SK-N-SH treated with all-trans-retinoic acid at 6 μM for 48 hours (cell line): ENCODE measurements around the gene AKR1B15.
A peak's percentile ranks its signal among the peaks of the same experiment; 100 is the strongest.

ENCODE experiments used
- ATAC-seq: fragments of 200-7000 bp; cut with Tn5 transposase; 3 replicates; pipeline ENCODE4 v1.9.1; 2020; ENCODE audit warnings: mild to moderate bottlenecking, moderate library complexity
- ARNTL ChIP-seq: fragments of 450-650 bp; formaldehyde crosslinking; IDR thresholded peaks from 2 replicates; pipeline ENCODE4 v1.5.0; 2020; ENCODE audit warnings: low read depth, mild to moderate bottlenecking, moderate library complexity, borderline replicate concordance
- BACH2 ChIP-seq: fragments of 250-450 bp; sonication (Bioruptor Pico); IDR thresholded peaks from 2 replicates; pipeline ENCODE4 v1.9.0; 2021; ENCODE audit warnings: mild to moderate bottlenecking, borderline replicate concordance
- CREB5 ChIP-seq: fragments of 250-450 bp; sonication (Bioruptor Pico); IDR thresholded peaks from 2 replicates; pipeline ENCODE4 v1.5.1; 2020; ENCODE audit warnings: low read depth, mild to moderate bottlenecking, moderate library complexity
- CSDC2 ChIP-seq: fragments of 250-450 bp; sonication (Bioruptor Pico); IDR thresholded peaks from 2 replicates; pipeline ENCODE4 v1.5.0; 2020; ENCODE audit warnings: mild to moderate bottlenecking, moderate library complexity
- ESRRG ChIP-seq: fragments of 250-450 bp; sonication (Bioruptor Pico); IDR thresholded peaks from 2 replicates; pipeline ENCODE4 v1.6.1; 2021; ENCODE audit warnings: mild to moderate bottlenecking
- GLIS3 ChIP-seq: fragments of 250-450 bp; sonication (Bioruptor Pico); IDR thresholded peaks from 2 replicates; pipeline ENCODE4 v1.5.0; 2020; ENCODE audit warnings: mild to moderate bottlenecking, moderate library complexity
- ISL1 ChIP-seq: fragments of 250-450 bp; sonication (Bioruptor Pico); IDR thresholded peaks from 2 replicates; pipeline ENCODE4 v2.1.2; 2022; ENCODE audit warnings: mild to moderate bottlenecking, moderate library complexity
- PATZ1 ChIP-seq: fragments of 250-450 bp; sonication (Bioruptor Pico); IDR thresholded peaks from 2 replicates; pipeline ENCODE4 v1.8.0; 2020; ENCODE audit warnings: mild to moderate bottlenecking, moderate library complexity, borderline replicate concordance
- PPARA ChIP-seq: fragments of 250-450 bp; sonication (Bioruptor Pico); IDR thresholded peaks from 2 replicates; pipeline ENCODE4 v1.5.0; 2020; ENCODE audit warnings: mild to moderate bottlenecking, borderline replicate concordance
- SNAI2 ChIP-seq: fragments of 250-450 bp; sonication (Bioruptor Pico); IDR thresholded peaks from 2 replicates; pipeline ENCODE4 v1.5.0; 2020; ENCODE audit warnings: mild to moderate bottlenecking, moderate library complexity
- TCF4 ChIP-seq: fragments of 250-450 bp; sonication (Bioruptor Pico); IDR thresholded peaks from 2 replicates; pipeline ENCODE4 v1.8.0; 2021; ENCODE audit warnings: mild to moderate bottlenecking, moderate library complexity, borderline replicate concordance
- TOX ChIP-seq: fragments of 250-450 bp; sonication (Bioruptor Pico); IDR thresholded peaks from 2 replicates; pipeline ENCODE4 v1.8.0; 2021; ENCODE audit warnings: mild to moderate bottlenecking, moderate library complexity, borderline replicate concordance
- TSHZ2 ChIP-seq: fragments of 250-450 bp; sonication (Bioruptor Pico); IDR thresholded peaks from 2 replicates; pipeline ENCODE4 v1.5.0; 2020; ENCODE audit warnings: mild to moderate bottlenecking, moderate library complexity
- ZC3H10 ChIP-seq: fragments of 250-450 bp; sonication (Bioruptor Pico); IDR thresholded peaks from 2 replicates; pipeline ENCODE4 v1.5.1; 2021; ENCODE audit warnings: mild to moderate bottlenecking, moderate library complexity
- ZFP3 ChIP-seq: fragments of 250-450 bp; sonication (Bioruptor Pico); IDR thresholded peaks from 2 replicates; pipeline ENCODE4 v1.5.0; 2020; ENCODE audit warnings: mild to moderate bottlenecking, moderate library complexity
- ZFP30 ChIP-seq: fragments of 450-650 bp; formaldehyde crosslinking; IDR thresholded peaks from 2 replicates; pipeline ENCODE4 v1.5.0; 2022; ENCODE audit warnings: mild to moderate bottlenecking, moderate library complexity
- ZNF565 ChIP-seq: fragments of 450-650 bp; formaldehyde crosslinking; conservative IDR thresholded peaks from 2 replicates; pipeline ENCODE4 v1.5.0; 2020; ENCODE audit warnings: low read depth, mild to moderate bottlenecking, moderate library complexity
- ZNF70 ChIP-seq: fragments of 450-650 bp; formaldehyde crosslinking; IDR thresholded peaks from 2 replicates; pipeline ENCODE4 v1.5.0; 2020; ENCODE audit warnings: mild to moderate bottlenecking, moderate library complexity
- ZNF8 ChIP-seq: fragments of 450-650 bp; formaldehyde crosslinking; IDR thresholded peaks from 2 replicates; pipeline ENCODE4 v1.5.0; 2020; ENCODE audit warnings: mild to moderate bottlenecking, moderate library complexity

The AKR1B15 gene

GRCh38 chr7:134546955-134547354, 2.0 kb upstream of the AKR1B15 start:
- TF ChIP-seq CREB5 (CRISPR knock-in tag) (no peak), ZNF70 (CRISPR knock-in tag) (no peak), BACH2 (no peak), ISL1 (CRISPR knock-in tag) (no peak), PATZ1 (no peak), TSHZ2 (CRISPR knock-in tag) (no peak), ESRRG (CRISPR knock-in tag) (no peak), SNAI2 (CRISPR knock-in tag) (no peak), TOX (CRISPR knock-in tag) (no peak), ZFP3 (CRISPR knock-in tag) (no peak), ZC3H10 (CRISPR knock-in tag) (no peak), ZNF8 (no peak), PPARA (no peak), TCF4 (CRISPR knock-in tag) (no peak), GLIS3 (no peak), CSDC2 (CRISPR knock-in tag) (no peak)
- peak; percentile 5 for ATAC-seq

- no peak for TF ChIP-seq ZNF8
- TF ChIP-seq CSDC2 (CRISPR knock-in tag) = no peak
- TF ChIP-seq ZNF70 (CRISPR knock-in tag) = no peak
- TF ChIP-seq TSHZ2 (CRISPR knock-in tag) = no peak
- no peak for TF ChIP-seq ZC3H10 (CRISPR knock-in tag)
- TF ChIP-seq PATZ1 = no peak
- TF ChIP-seq ESRRG (CRISPR knock-in tag) = no peak
- no peak for TF ChIP-seq ZNF565 (CRISPR knock-in tag)
- no peak for TF ChIP-seq GLIS3
- TF ChIP-seq BACH2 = no peak
- no peak for TF ChIP-seq TOX (CRISPR knock-in tag)
- no peak for TF ChIP-seq ARNTL
- TF ChIP-seq ZFP30 (CRISPR knock-in tag) = no peak
- peak; percentile 96 for ATAC-seq
Observed at GRCh38 chr7:134547397-134548054, 1.4 kb upstream of the AKR1B15 start.

GRCh38 chr7:134549366-134549765, 456 bp downstream of the AKR1B15 start:
- TF ChIP-seq ZNF8 (no peak), ZFP30 (CRISPR knock-in tag) (no peak), SNAI2 (CRISPR knock-in tag) (no peak), ZFP3 (CRISPR knock-in tag) (no peak), PATZ1 (no peak)
- ATAC-seq = no peak
